Measurements from ENCODE around the gene LMOD3. TPM values are rescaled to one million over a fixed set of nuclear protein-coding genes. Genes with fewer than 3 reads are reported as not detected.

The LMOD3 gene
- total RNA-seq, 1 experiment from 2014 or later, result not detected

DNA sequence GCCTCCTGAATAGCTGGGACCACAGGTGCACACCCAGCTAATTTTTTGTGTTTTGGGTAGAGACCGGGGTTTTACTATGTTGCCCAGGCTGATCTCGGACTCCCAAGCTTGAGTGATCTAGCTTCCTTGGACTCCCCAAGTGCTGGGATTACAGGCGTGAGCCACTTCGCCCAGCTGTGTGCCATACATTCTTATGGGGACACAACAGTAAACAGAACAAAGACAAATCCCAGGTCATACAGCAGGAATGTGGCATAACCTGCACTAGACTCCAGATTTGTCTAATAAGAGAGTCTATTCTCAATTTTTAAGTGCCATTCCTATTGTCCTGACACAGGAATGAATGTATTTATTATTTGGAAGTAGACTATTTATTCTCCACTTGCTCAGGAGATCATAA, 20.0 kb downstream of the LMOD3 start:
- in situ Hi-C loops (cut with HindIII; ENCODE audit: low pct_unique_long_range_greater_than_20kb, low sequenced_read_pairs), result no loop called here
- DNase-seq (ENCODE audit: low read depth), result no peak

DNA sequence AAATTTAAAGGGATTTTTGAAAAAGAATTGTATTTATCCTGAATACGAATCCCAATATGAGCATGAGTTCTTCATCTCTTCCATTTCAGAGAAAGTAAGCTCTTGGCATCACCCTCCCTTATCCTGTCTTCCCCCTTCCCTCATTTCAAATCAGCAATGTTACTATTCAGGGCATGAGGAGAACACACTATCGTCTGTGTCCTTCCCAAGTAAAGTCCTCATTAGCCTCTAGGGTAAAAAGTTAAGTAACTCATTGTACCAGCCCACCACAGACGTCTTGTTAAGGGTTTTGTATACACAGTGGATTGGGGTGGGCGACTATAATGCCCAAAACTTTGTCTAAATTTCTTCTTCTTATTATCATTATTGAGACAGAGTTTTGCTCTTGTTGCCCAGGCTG, 22.8 kb downstream of the LMOD3 start:
- DNase-seq (ENCODE audit: low read depth), result no peak
- in situ Hi-C loops (cut with HindIII; ENCODE audit: low pct_unique_long_range_greater_than_20kb, low sequenced_read_pairs), result no loop called here

GRCh38 chr3:69097407-69098086, 24.8 kb downstream of the LMOD3 start:
- in situ Hi-C loops (cut with HindIII; ENCODE audit: low pct_unique_long_range_greater_than_20kb, low sequenced_read_pairs), result no loop called here
- no peak for DNase-seq (ENCODE audit: low read depth)

GRCh38 chr3:69096299-69096698, 26.1 kb downstream of the LMOD3 start:
- no peak for DNase-seq (ENCODE audit: low read depth)
- in situ Hi-C loops (cut with HindIII; ENCODE audit: low pct_unique_long_range_greater_than_20kb, low sequenced_read_pairs), result no loop called here

DNA sequence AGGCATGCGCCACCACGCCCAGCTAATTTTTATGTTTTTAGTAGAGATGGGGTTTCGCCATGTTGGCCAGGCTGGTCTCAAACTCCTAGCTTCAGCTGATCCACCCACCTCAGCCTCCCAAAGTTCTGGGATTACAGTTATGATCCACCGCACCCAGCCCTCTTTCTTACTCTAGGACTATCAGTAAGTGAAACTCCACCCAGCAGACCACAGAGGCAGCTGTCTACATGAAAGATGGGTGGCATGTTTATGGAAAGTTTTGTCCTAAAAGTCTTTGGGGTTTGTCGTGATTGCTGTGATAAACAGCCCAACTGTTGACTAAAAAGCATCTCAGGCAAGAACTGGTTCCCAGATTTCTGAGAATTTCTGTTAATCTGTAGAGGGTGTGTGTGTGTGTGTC, 26.8 kb downstream of the LMOD3 start:
- in situ Hi-C loops (cut with HindIII; ENCODE audit: low pct_unique_long_range_greater_than_20kb, low sequenced_read_pairs), result no loop called here
- no peak for DNase-seq (ENCODE audit: low read depth)

DNA sequence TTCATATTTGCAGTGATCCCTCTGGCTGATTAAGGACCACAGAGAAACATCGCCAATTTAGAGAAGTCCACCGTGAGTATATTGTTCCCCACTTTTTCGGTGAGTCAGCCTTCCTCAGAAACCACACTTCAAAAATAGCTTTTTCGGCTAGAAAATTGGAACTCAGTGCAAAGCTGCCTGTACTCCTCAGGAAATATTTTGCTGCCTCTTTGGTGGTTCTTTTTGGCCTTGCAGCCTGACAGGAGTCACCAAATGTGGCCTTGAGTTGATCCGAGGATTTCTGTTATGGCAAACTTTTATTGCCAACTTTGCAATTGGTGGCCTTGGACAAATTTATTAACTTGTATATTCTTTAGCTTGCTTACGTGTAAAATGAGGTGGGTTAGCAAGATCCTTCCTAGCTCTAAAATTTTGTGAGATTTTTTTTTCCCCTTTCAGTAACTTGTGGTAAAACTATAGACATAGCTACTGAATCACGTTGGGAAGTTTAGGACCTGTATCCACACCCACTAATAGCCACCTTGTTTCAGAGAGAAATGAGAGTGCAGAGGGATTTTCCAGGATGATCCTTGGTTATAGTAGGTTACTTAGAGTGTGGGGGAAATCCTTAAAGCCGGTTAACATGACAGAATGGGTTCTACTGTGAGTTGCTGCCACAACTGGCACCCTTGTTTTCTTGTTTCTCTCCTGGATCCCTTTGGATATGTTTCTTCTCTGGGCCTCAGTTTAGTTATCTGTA, 27.8 kb downstream of the LMOD3 start:
- in situ Hi-C loops (cut with HindIII; ENCODE audit: low pct_unique_long_range_greater_than_20kb, low sequenced_read_pairs), result no loop called here
- DNase-seq (ENCODE audit: low read depth), result no peak

DNA sequence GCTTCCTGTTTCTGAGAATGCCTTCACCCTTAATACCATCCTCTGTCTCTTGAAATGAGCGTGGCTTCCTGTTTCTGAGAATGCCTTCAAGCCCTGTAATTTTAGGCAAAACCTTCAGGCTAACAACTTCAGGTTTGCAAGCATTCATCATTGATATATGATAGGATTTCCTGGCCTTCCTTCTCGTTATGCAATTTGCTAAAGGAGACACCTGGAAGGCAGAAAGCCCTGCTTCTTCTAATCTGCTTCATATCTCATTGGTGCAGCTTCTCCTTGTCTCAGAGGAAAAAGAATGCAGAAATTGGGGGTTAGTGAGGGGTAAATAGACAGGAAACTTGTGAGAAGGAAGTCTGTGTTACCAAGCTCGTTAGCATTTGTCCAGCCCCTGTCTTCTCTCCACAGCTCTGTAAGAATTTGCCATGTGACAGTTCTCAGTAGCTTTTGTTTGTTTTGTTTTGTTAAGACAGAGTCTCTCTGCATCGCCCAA, 30.3 kb downstream of the LMOD3 start:
- in situ Hi-C loops (cut with HindIII; ENCODE audit: low pct_unique_long_range_greater_than_20kb, low sequenced_read_pairs), result no loop called here
- DNase-seq (ENCODE audit: low read depth), result peak; percentile 24

GRCh38 chr3:69091389-69092029, 30.9 kb downstream of the LMOD3 start:
- no peak for DNase-seq (ENCODE audit: low read depth)
- in situ Hi-C loops (cut with HindIII; ENCODE audit: low pct_unique_long_range_greater_than_20kb, low sequenced_read_pairs), result no loop called here

DNA sequence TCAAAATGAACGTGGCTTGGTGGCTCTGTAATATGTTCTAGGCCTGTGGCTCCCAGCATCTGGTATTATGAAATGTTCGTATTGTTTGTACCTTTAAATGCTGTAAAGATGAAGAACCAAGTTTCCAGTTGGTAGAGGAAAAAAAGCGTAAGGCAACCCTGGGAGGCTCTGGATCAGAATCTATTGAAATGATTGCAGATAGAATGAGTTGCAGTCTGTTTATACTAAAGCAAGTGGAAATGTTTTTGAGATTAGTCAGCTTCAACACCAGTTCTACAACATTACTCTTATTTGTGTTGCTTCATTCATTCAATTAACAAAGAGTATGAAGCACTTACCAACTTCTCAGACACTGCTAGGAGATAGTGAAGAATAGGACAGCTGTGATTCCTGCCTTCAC, 32.4 kb downstream of the LMOD3 start:
- DNase-seq (ENCODE audit: low read depth), result peak; percentile 38
- in situ Hi-C loops (cut with HindIII; ENCODE audit: low pct_unique_long_range_greater_than_20kb, low sequenced_read_pairs), result no loop called here

DNA sequence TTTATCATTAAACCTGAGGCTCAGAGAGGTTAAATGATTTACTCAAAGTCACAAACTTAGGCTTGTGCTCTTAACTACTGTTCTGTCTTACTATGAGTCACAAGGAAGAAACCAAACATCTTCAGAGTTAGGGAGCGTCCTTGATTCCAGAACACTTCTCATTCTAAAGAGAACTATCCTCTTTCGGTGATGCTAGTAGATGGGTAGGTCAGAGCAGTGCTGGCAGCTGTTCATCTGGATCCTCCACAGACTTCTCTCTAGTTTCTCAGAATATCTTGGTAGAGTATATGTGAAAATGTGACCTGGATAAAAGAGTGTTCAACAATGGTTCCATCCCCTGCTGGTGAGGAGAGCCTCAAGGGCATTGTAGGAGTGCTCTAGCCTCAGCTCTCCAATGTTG, 34.3 kb downstream of the LMOD3 start:
- DNase-seq (ENCODE audit: low read depth), result peak; percentile 43
- in situ Hi-C loops (cut with HindIII; ENCODE audit: low pct_unique_long_range_greater_than_20kb, low sequenced_read_pairs), result no loop called here

GRCh38 chr3:69087030-69087791, 35.2 kb downstream of the LMOD3 start:
- no peak for DNase-seq (ENCODE audit: low read depth)
- in situ Hi-C loops (cut with HindIII; ENCODE audit: low pct_unique_long_range_greater_than_20kb, low sequenced_read_pairs), result no loop called here

- peak; percentile 89 for DNase-seq (ENCODE audit: low read depth)
- in situ Hi-C loops (cut with HindIII; ENCODE audit: low pct_unique_long_range_greater_than_20kb, low sequenced_read_pairs), result no loop called here
Measured at GRCh38 chr3:69085833-69086722, 36.3 kb downstream of the LMOD3 start.

DNA sequence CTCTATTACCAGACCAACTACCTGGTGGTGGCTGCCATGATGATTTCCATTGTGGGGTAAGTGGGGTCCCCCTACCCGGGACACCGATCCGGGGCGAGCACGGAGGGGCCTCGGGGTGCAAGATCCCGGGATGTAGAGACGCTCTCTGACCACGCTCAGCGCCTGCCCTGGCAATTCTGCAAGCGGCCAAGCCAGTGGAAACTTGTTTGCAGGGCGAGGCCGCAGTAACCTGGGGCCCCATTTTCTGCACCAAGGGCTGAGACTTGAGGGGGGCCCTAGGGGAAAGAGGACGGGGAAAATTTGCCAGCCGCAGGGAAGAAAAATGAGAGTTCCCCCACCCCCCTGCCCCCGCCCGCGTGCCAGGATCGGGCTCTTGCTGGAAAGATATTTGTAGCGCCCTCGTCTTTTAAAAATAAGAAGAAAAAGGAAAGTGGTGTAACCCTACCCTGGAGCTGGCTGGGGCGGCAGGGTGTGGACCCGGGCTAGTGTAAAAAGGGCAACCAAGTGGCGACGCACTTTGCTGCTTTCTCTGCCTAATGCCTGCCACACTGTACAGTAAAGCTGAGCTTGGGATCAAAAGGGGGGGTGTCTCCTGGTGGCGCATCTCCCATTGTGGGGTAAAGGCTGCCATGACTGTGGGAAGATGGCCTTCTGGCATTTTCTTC, 37.1 kb downstream of the LMOD3 start:
- peak; percentile 40 for DNase-seq (ENCODE audit: low read depth)
- in situ Hi-C loops (cut with HindIII; ENCODE audit: low pct_unique_long_range_greater_than_20kb, low sequenced_read_pairs), result no loop called here

- in situ Hi-C loops (cut with HindIII; ENCODE audit: low pct_unique_long_range_greater_than_20kb, low sequenced_read_pairs), result no loop called here
- DNase-seq (ENCODE audit: low read depth), result peak; percentile 88
Measured at GRCh38 chr3:69084326-69085167, 37.8 kb downstream of the LMOD3 start, which contains the start of gene ARL6IP5. Gene ARL6IP5 (plus strand): TSS chr3:69084937. CDS start chr3:69085048, 111 bp downstream.

GRCh38 chr3:69082805-69083204, 39.6 kb downstream of the LMOD3 start:
- in situ Hi-C loops (cut with HindIII; ENCODE audit: low pct_unique_long_range_greater_than_20kb, low sequenced_read_pairs), result no loop called here
- peak; percentile 38 for DNase-seq (ENCODE audit: low read depth)

DNA sequence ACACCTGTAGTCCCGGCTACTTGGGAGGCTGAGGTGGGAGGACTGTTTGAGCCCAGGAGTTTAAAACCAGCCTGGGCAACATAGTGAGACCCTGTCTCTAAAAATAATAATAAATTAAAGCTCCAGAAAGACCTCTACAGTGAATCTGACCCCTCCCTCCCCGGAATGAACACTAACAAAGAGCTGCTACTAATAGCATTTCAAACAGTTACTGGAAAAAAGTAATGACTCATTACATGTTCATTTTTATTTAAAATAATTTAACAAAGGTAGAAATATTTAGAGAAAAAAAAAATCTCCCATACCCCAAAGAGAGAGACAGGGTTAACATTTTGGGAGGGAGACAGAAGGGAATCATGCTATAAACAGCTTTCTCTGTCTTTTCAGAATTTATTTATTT, 40.0 kb downstream of the LMOD3 start:
- in situ Hi-C loops (cut with HindIII; ENCODE audit: low pct_unique_long_range_greater_than_20kb, low sequenced_read_pairs), result no loop called here
- DNase-seq (ENCODE audit: low read depth), result no peak

Data from Caki2 (cell line).